Pancreas (tissue), 10 donors: ENCODE results near the gene RTEL1. TPM values are rescaled to one million over a fixed set of nuclear protein-coding genes. Genes with fewer than 3 reads are reported as not detected.

Experiments
- ATAC-seq, 4 donors: fragments of 200-7000 bp; cut with Tn5 transposase; one replicate each; pipeline versions ENCODE4 v1.8.0 to v1.9.1; 2020; ENCODE audit warnings: mild to moderate bottlenecking in 4 of 4, moderate library complexity in 4 of 4
- DNase-seq, 6 donors: peaks; one replicate each; pipeline ENCODE4 v3.0.0-alpha.2; 2020
- FAIRE-seq: peaks from 2 replicates; lab custom pipeline; 2012; peaks lifted over from hg19 to GRCh38; lab: Jason Lieb, UNC
- H3K27ac ChIP-seq, 4 donors: fragments of 200-600 bp; sonication (generic); 1 replicate in 3 of 4; 2 replicates in 1 of 4; pipeline versions ENCODE4 v1.5.0 to v1.8.0; 2020
- H3K27me3 ChIP-seq, 4 donors: fragments of 200-600 bp; one replicate each; pipeline ENCODE4 v1.8.0; 2021
- H3K36me3 ChIP-seq, 3 donors: fragments of 200-600 bp; sonication (generic) in 1 of 3; one replicate each; pipeline versions ENCODE4 v1.5.0 to v1.8.0; 2020 to 2021
- H3K4me1 ChIP-seq, 3 donors: fragments of 200-600 bp; one replicate each; pipeline ENCODE4 v1.8.0; 2021
- H3K4me3 ChIP-seq, 4 donors: fragments of 200-600 bp; sonication (generic) in 2 of 4; one replicate each; pipeline versions ENCODE4 v1.5.0 to v1.8.0; 2020 to 2021
- H3K9me3 ChIP-seq, 4 donors: fragments of 200-600 bp; one replicate each; pipeline ENCODE4 v1.8.0; 2021
- WGBS, 2 donors: extraction: QIAGEN DNeasy Blood & Tissue Kit; methylation state at CpG; one replicate each; pipeline ENCODE4 v1.1.7; 2013; 5-methylcytosine and 5-hydroxymethylcytosine counted together
- intact Hi-C, 3 donors: fragments of 100-400 bp; cut with DNase I; formaldehyde crosslinking; loops; one replicate each; pipeline versions ENCODE4 v1.11.1 to v1.14.2; 2022
- polyA plus RNA-seq, 2 donors: library from polyadenylated mRNA; stranded (reverse); fragments of 200-250 nt; gene quantifications; one replicate each; pipeline ENCODE4 v1.2.3, GENCODE V29; 2013
- total RNA-seq, 6 donors: library from RNA; stranded (reverse); fragmentation: NEBNext Ultra II Directional in 4 of 6; extraction: Animal tissue kit (Norgen Biotek cat#: 25700) in 4 of 6; gene quantifications; one replicate each; pipeline versions ENCODE4 v1.2.1 to v1.2.4, GENCODE V29; 2021 to 2023
- TF ChIP-seq, protein P1 (sequence below), 4 donors: fragments of 200-600 bp; sonication (generic) in 3 of 4; IDR thresholded peaks; one replicate each; pipeline versions ENCODE4 v1.5.0 to v1.8.0; 2021; ENCODE audit warnings: antibody characterized with exemption in 4 of 4
- donor health status: healthy with polysubstance abuse.
- donor health status: DM: no; HTN: no; CAD: no; lungs with moderate emphysema.
- donor health status: DM: no; HTN: no; CAD: no.
- donor health status: control.
- donor health status: control.
- donor health status: Bipolar disorder and iron deficiency.
- donor health status: DM: yes; HTN: yes; CAD: no.
- donor health status: DM: no; HTN: no; CAD: no.
- donor health status: DM: no; HTN: no; CAD: no.
- donor health status: DM: yes; HTN: yes; CAD: no.

Gene RTEL1
- total and polyA plus RNA-seq, 8 donors = 10.5 to 36.6 (median 15.0) TPM

DNA sequence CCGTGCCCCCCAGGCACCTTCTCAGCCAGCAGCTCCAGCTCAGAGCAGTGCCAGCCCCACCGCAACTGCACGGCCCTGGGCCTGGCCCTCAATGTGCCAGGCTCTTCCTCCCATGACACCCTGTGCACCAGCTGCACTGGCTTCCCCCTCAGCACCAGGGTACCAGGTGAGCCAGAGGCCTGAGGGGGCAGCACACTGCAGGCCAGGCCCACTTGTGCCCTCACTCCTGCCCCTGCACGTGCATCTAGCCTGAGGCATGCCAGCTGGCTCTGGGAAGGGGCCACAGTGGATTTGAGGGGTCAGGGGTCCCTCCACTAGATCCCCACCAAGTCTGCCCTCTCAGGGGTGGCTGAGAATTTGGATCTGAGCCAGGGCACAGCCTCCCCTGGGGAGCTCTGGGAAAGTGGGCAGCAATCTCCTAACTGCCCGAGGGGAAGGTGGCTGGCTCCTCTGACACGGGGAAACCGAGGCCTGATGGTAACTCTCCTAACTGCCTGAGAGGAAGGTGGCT is 39.3 kb downstream of the RTEL1 start:
- TF ChIP-seq, protein P1, sequence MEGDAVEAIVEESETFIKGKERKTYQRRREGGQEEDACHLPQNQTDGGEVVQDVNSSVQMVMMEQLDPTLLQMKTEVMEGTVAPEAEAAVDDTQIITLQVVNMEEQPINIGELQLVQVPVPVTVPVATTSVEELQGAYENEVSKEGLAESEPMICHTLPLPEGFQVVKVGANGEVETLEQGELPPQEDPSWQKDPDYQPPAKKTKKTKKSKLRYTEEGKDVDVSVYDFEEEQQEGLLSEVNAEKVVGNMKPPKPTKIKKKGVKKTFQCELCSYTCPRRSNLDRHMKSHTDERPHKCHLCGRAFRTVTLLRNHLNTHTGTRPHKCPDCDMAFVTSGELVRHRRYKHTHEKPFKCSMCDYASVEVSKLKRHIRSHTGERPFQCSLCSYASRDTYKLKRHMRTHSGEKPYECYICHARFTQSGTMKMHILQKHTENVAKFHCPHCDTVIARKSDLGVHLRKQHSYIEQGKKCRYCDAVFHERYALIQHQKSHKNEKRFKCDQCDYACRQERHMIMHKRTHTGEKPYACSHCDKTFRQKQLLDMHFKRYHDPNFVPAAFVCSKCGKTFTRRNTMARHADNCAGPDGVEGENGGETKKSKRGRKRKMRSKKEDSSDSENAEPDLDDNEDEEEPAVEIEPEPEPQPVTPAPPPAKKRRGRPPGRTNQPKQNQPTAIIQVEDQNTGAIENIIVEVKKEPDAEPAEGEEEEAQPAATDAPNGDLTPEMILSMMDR (IDR thresholded peaks at IDR 0.05) = no peak
- Histone ChIP-seq H3K27me3 (no peaks in the 10 kb centered on the region), H3K36me3 (no peaks in the 10 kb centered on the region), H3K9me3 (no peaks in the 10 kb centered on the region), H3K4me1 (peaks cover 0 to 12% (median 0%) of the 10 kb centered on the region in 3 donors), H3K27ac (no peak overlapping the region), H3K4me3 (no peak overlapping the region)
- intact Hi-C loops = no loop called here
- DNase-seq (peak in 4 of 6 donors; percentile 25 to 79 (median 50)), FAIRE-seq (no peak), ATAC-seq (peak in 2 of 4 donors; percentile 3 to 4)
- WGBS, 2 donors = 49 to 67% methylated on average over 4 to 7 of the region's 7 CpGs

DNA sequence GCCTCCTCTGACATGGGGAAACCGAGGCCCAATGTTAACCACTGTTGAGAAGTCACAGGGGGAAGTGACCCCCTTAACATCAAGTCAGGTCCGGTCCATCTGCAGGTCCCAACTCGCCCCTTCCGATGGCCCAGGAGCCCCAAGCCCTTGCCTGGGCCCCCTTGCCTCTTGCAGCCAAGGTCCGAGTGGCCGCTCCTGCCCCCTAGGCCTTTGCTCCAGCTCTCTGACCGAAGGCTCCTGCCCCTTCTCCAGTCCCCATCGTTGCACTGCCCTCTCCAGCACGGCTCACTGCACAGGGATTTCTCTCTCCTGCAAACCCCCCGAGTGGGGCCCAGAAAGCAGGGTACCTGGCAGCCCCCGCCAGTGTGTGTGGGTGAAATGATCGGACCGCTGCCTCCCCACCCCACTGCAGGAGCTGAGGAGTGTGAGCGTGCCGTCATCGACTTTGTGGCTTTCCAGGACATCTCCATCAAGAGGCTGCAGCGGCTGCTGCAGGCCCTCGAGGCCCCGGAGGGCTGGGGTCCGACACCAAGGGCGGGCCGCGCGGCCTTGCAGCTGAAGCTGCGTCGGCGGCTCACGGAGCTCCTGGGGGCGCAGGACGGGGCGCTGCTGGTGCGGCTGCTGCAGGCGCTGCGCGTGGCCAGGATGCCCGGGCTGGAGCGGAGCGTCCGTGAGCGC is 39.9 kb downstream of the RTEL1 start:
- ATAC-seq = no peak
- H3K9me3 ChIP-seq = no peaks in the 10 kb centered on the region
- TF ChIP-seq, protein P1 (IDR thresholded peaks at IDR 0.05) = no peak
- no peak overlapping the region for H3K27ac ChIP-seq
- FAIRE-seq = no peak
- peaks cover 0 to 12% (median 0%) of the 10 kb centered on the region in 3 donors for H3K4me1 ChIP-seq
- 81 to 85% methylated on average over 40 of the region's 40 CpGs for WGBS, 2 donors
- no peaks in the 10 kb centered on the region for H3K36me3 ChIP-seq
- H3K4me3 ChIP-seq = no peak overlapping the region
- H3K27me3 ChIP-seq = no peaks in the 10 kb centered on the region
- intact Hi-C loops = no loop called here
- DNase-seq = peak in 3 of 6 donors; percentile 20 to 63 (median 58)

DNA sequence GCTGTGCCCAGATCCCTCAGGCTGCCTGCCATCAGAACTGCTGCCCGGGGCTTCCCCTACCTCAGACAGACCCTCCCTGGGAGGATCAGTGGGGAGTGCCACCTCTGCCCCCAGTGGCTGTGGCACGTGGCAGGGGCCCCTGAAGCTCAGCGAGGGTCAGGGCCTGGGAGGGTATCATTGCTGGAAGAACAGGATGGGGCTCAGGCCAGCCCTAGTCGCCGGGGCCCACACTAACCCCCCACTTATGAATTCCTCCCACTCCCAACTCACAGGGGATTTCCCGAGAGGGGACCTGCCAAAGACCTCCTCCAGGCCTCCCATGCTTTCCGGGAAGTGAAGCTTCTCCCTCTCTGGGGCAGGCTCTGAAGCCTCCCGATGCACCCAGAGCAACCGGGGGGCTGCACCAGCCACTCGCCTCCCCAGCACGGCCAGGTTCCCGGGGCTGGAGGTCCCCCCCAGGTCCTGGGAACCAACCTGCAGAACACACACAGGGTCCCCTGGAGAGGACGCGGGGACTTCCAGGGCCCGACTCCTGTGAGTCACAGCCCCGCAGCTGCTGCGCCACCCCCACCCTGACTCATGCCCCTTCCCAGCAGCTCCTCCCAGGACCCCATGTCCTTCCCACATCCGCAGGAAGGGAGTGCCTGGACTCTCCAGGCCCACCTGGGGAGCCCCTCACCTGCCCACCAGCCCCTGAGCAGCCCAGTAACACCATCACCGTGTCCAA is 40.8 kb downstream of the RTEL1 start:
- Histone ChIP-seq H3K36me3 (no peaks in the 10 kb centered on the region), H3K4me3 (no peak overlapping the region), H3K27me3 (no peaks in the 10 kb centered on the region), H3K9me3 (no peaks in the 10 kb centered on the region), H3K4me1 (peaks cover 0 to 12% (median 0%) of the 10 kb centered on the region in 3 donors), H3K27ac (peak overlapping the region in 2 of 4 donors; percentile 39 to 59)
- TF ChIP-seq, protein P1 (IDR thresholded peaks at IDR 0.05) = no peak
- FAIRE-seq (no peak), DNase-seq (peak; percentile 28 to 75 (median 48)), ATAC-seq (peak in 2 of 4 donors; percentile 36 to 60)
- 59 to 68% methylated on average over 18 to 19 of the region's 19 CpGs for WGBS, 2 donors
- intact Hi-C loops = no loop called here

DNA sequence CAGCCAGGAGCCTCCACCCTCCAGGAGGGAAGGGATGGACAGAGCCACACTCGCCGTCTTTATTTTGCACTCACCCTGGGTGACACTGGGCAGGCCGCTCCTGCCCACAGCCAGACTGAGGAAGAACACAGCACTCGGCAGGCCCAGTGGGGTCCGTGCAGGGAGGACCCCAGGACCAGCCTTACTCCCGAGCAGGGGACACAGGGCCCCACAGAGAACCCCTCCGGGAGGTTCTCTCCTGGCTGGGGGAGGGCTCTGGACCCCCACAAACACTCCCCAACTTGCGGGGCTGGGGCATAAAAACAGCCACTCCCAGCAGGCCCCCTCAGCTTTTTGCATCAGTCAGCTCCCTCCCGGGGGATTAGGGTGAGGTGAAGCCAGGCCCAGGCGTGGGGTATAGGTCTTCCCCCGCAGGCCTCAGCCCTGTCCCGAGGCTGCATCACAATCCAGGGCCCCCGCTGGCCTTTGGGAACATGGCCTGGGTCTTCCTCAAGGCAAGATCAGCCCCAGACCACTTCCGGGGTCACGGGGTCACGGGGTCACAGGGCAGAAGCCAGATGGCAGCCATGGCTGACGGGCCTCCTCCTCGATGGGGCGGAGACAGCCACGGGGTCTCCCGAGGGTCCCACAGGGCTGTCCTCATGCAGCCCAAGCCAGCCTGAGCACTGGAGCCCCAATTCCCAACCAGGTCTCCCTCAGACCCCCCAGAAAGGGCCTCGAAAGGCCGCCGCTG is 41.5 kb downstream of the RTEL1 start:
- H3K4me3 ChIP-seq = no peak overlapping the region
- H3K9me3 ChIP-seq = no peaks in the 10 kb centered on the region
- ATAC-seq = no peak
- no peak for FAIRE-seq
- H3K27ac ChIP-seq = peak overlapping the region in 2 of 4 donors; percentile 39 to 59
- peaks cover 0 to 12% (median 0%) of the 10 kb centered on the region in 3 donors for H3K4me1 ChIP-seq
- DNase-seq = peak in 2 of 6 donors; percentile 18 to 81
- intact Hi-C loops = no loop called here
- TF ChIP-seq, protein P1 (IDR thresholded peaks at IDR 0.05) = no peak
- 79 to 87% methylated on average over 24 of the region's 24 CpGs for WGBS, 2 donors
- peaks cover 0 to 5% (median 0%) of the 10 kb centered on the region in 3 donors for H3K36me3 ChIP-seq
- H3K27me3 ChIP-seq = no peaks in the 10 kb centered on the region
